HG03139 (cell line): ENCODE data around the gene PARP15.
A peak's percentile ranks its signal among the peaks of the same experiment; 100 is the strongest.
"Not testable (repeated sequence)": the region's sequence is repeated elsewhere in the genome, so short reads cannot be mapped to it uniquely, and the experiment has no call there.

Source experiments
- ATAC-seq: cut with Tn5 transposase; IDR thresholded peaks from one replicate; pipeline ENCODE4 v1.9.1; 2021; ENCODE audit not compliant: unreplicated experiment

Gene PARP15

GRCh38 chr3:122612696-122613095, 35.2 kb downstream of the PARP15 start:
- no peak for ATAC-seq

GRCh38 chr3:122615303-122615702, 37.9 kb downstream of the PARP15 start:
- ATAC-seq, result no peak

- no peak for ATAC-seq
Measured at GRCh38 chr3:122618614-122619013, 41.2 kb downstream of the PARP15 start.

GRCh38 chr3:122619040-122619439, 41.6 kb downstream of the PARP15 start:
- ATAC-seq, result no peak

GRCh38 chr3:122620399-122620798, 42.9 kb downstream of the PARP15 start:
- ATAC-seq, result no peak

- ATAC-seq, result no peak
Measured at GRCh38 chr3:122621112-122621511, 43.7 kb downstream of the PARP15 start.

- ATAC-seq, result no peak
Measured at GRCh38 chr3:122623031-122623829, 45.8 kb downstream of the PARP15 start.

GRCh38 chr3:122626515-122627180, 49.2 kb downstream of the PARP15 start:
- ATAC-seq, result no peak

GRCh38 chr3:122627301-122627700, 49.9 kb downstream of the PARP15 start:
- no peak for ATAC-seq

GRCh38 chr3:122628567-122628966, 51.1 kb downstream of the PARP15 start:
- ATAC-seq, result no peak

GRCh38 chr3:122629763-122630162, 52.3 kb downstream of the PARP15 start:
- no peak for ATAC-seq

- ATAC-seq, result no peak
Measured at GRCh38 chr3:122635789-122636188, 58.3 kb downstream of the PARP15 start.

- ATAC-seq, result no peak
Measured at GRCh38 chr3:122636697-122637096, 59.2 kb downstream of the PARP15 start.

- ATAC-seq, result no peak
Measured at GRCh38 chr3:122640437-122640999, 63.1 kb downstream of the PARP15 start.

- peak; percentile 86 for ATAC-seq
Measured at GRCh38 chr3:122642935-122643334, 65.5 kb downstream of the PARP15 start.

- ATAC-seq, result no peak
Measured at GRCh38 chr3:122646146-122646988, 68.9 kb downstream of the PARP15 start.

GRCh38 chr3:122651233-122651907, 73.9 kb downstream of the PARP15 start:
- ATAC-seq, result not testable (repeated sequence)

- ATAC-seq, result not testable (repeated sequence)
Measured at GRCh38 chr3:122651962-122652361, 74.5 kb downstream of the PARP15 start.

GRCh38 chr3:122658336-122658735, 80.9 kb downstream of the PARP15 start:
- ATAC-seq, result not testable (repeated sequence)

GRCh38 chr3:122660297-122660974, 83.0 kb downstream of the PARP15 start:
- ATAC-seq, result no peak
